H1 (cell line): ENCODE data around the gene FSCN2. TPM values are rescaled to one million over a fixed set of nuclear protein-coding genes. Genes with fewer than 3 reads are reported as not detected.

Experiments used
- CTCF ChIA-PET: fragments of 300-600 bp; sonication (Branson Sonifier 250); formaldehyde crosslinking; loops from one replicate; lab custom pipeline; 2021; ENCODE audit not compliant: partially characterized antibody; lab: Charles Lee
- POLR2A ChIA-PET: fragments of 300-600 bp; sonication (Branson Sonifier 250); formaldehyde crosslinking; loops from one replicate; lab custom pipeline; 2021; ENCODE audit warnings: inconsistent platforms; ENCODE audit not compliant: partially characterized antibody; lab: Charles Lee
- DNase-seq, 2 experiments: peaks; one replicate each; pipeline versions ENCODE4 v3.0.0 to v3.0.0-alpha.2; 2010 to 2022; ENCODE audit warnings: low spot score in 2 of 2, low read depth in 1 of 2, mixed read lengths in 1 of 2
- FAIRE-seq: peaks from 2 replicates; lab custom pipeline; 2011; peaks lifted over from hg19 to GRCh38; lab: Jason Lieb, UNC
- H2AFZ ChIP-seq: 2 replicates; pipeline ENCODE4 v1.8.1; 2012; ENCODE audit warnings: low read length, inconsistent platforms
- H2AK5ac ChIP-seq: 2 replicates; pipeline ENCODE4 v1.6.1; 2013; ENCODE audit warnings: low read depth, low read length
- H2BK120ac ChIP-seq: replicated peaks from 2 replicates; pipeline ENCODE3; 2013; ENCODE audit warnings: low read depth, low read length, inconsistent platforms
- H2BK12ac ChIP-seq: 2 replicates; pipeline ENCODE4 v1.6.1; 2013; ENCODE audit warnings: low read depth, low read length
- H2BK15ac ChIP-seq: 2 replicates; pipeline ENCODE4 v1.6.1; 2013; ENCODE audit warnings: low read length
- H2BK20ac ChIP-seq: 2 replicates; pipeline ENCODE4 v1.6.1; 2013; ENCODE audit warnings: low read length
- H2BK5ac ChIP-seq: 2 replicates; pipeline ENCODE4 v1.6.1; 2013; ENCODE audit warnings: low read depth, low read length
- H3K14ac ChIP-seq: 2 replicates; pipeline ENCODE4 v1.6.1; 2013; ENCODE audit warnings: inconsistent platforms; ENCODE audit not compliant: insufficient read length
- H3K18ac ChIP-seq: 2 replicates; pipeline ENCODE4 v1.6.1; 2013; ENCODE audit warnings: low read length; ENCODE audit errors: extremely low read depth
- H3K23ac ChIP-seq: 2 replicates; pipeline ENCODE4 v1.6.1; 2013; ENCODE audit warnings: inconsistent platforms; ENCODE audit not compliant: insufficient read length
- H3K23me2 ChIP-seq: 2 replicates; pipeline ENCODE4 v1.6.1; 2013; ENCODE audit warnings: low read depth, low read length
- H3K27ac ChIP-seq: 2 replicates; pipeline ENCODE4 v1.6.1; 2011; ENCODE audit warnings: low read depth, low read length, inconsistent platforms
- H3K27me3 ChIP-seq, 4 experiments: replicated peaks in 1 of 4; 1 replicate in 1 of 4; 2 replicates in 3 of 4; pipeline versions ENCODE4 v1.6.1 to v1.8.1; 2011 to 2013; ENCODE audit warnings: low read length in 3 of 4, mild to moderate bottlenecking in 3 of 4, inconsistent platforms in 2 of 4, mixed read lengths in 2 of 4, moderate library complexity in 1 of 4; ENCODE audit not compliant: control insufficient read depth in 3 of 4, insufficient read depth in 3 of 4; ENCODE audit errors: extremely low read depth in 1 of 4
- H3K36me3 ChIP-seq, 4 experiments: 2 replicates each; pipeline versions ENCODE4 v1.6.1 to v1.8.1; 2011 to 2013; ENCODE audit warnings: mild to moderate bottlenecking in 4 of 4, low read length in 3 of 4, moderate library complexity in 2 of 4, control low read depth in 1 of 4, inconsistent platforms in 1 of 4; ENCODE audit not compliant: insufficient read depth in 4 of 4, control insufficient read depth in 2 of 4
- H3K4ac ChIP-seq: replicated peaks from 2 replicates; pipeline ENCODE3; 2013; ENCODE audit warnings: low read length, low read depth, mixed read lengths, inconsistent platforms; ENCODE audit not compliant: insufficient read length
- H3K4me1 ChIP-seq, 4 experiments: replicated peaks in 1 of 4; 1 replicate in 1 of 4; 2 replicates in 3 of 4; pipeline versions ENCODE4 v1.6.1 to v1.8.1; 2011 to 2013; ENCODE audit warnings: low read length in 3 of 4, inconsistent platforms in 2 of 4, mixed read lengths in 1 of 4; ENCODE audit not compliant: insufficient read depth in 4 of 4, control insufficient read depth in 3 of 4
- H3K4me2 ChIP-seq, 2 experiments: 2 replicates each; pipeline versions ENCODE4 v1.6.1 to v1.8.1; 2011 to 2013; ENCODE audit warnings: low read depth in 2 of 2, low read length in 2 of 2, control low read depth in 1 of 2, inconsistent platforms in 1 of 2, mild to moderate bottlenecking in 1 of 2; ENCODE audit not compliant: insufficient read depth in 1 of 2
- H3K4me3 ChIP-seq, 4 experiments: fragments of 200-600, 300-600 bp in 1 of 4; sonication (generic), shearing (Covaris generic), sonication (Bioruptor Twin) in 1 of 4; 2 replicates each; pipeline versions ENCODE4 v1.5.1 to v1.8.1; 2011 to 2016; ENCODE audit warnings: low read length in 4 of 4, low read depth in 3 of 4, control low read depth in 2 of 4, inconsistent platforms in 2 of 4, mild to moderate bottlenecking in 2 of 4, mixed read lengths in 1 of 4, moderate library complexity in 1 of 4; ENCODE audit not compliant: insufficient read depth in 2 of 4; ENCODE audit errors: extremely low read depth in 1 of 4
- H3K56ac ChIP-seq: replicated peaks from 2 replicates; pipeline ENCODE3; 2013; ENCODE audit warnings: low read depth, mild to moderate bottlenecking, mixed read lengths, low read length, inconsistent platforms; ENCODE audit not compliant: insufficient read length
- H3K79me1 ChIP-seq: 2 replicates; pipeline ENCODE4 v1.6.1; 2013; ENCODE audit warnings: low read depth, low read length, control low read depth
- H3K79me2 ChIP-seq, 2 experiments: 2 replicates each; pipeline versions ENCODE4 v1.6.1 to v1.8.1; 2012 to 2013; ENCODE audit warnings: low read length in 2 of 2, mild to moderate bottlenecking in 2 of 2, inconsistent platforms in 1 of 2; ENCODE audit not compliant: insufficient read depth in 2 of 2, control insufficient read depth in 1 of 2
- H3K9ac ChIP-seq, 4 experiments: replicated peaks in 1 of 4; 1 replicate in 1 of 4; 2 replicates in 3 of 4; pipeline versions ENCODE4 v1.6.1 to v1.8.1; 2011 to 2013; ENCODE audit warnings: low read depth in 3 of 4, low read length in 3 of 4, control low read depth in 2 of 4, mild to moderate bottlenecking in 2 of 4, moderate library complexity in 2 of 4, inconsistent platforms in 1 of 4; ENCODE audit errors: extremely low read depth in 1 of 4
- H3K9me3 ChIP-seq, 2 experiments: 2 replicates each; pipeline versions ENCODE4 v1.6.1 to v1.8.1; 2012 to 2013; ENCODE audit warnings: mild to moderate bottlenecking in 2 of 2, moderate library complexity in 2 of 2, control low read depth in 1 of 2, inconsistent platforms in 1 of 2, low read depth in 1 of 2, low read length in 1 of 2, mixed read lengths in 1 of 2; ENCODE audit not compliant: insufficient read depth in 2 of 2
- H4K20me1 ChIP-seq, 2 experiments: replicated peaks in 1 of 2; 2 replicates each; pipeline versions ENCODE3 to v1.8.1; 2011 to 2013; ENCODE audit warnings: inconsistent platforms in 2 of 2, low read length in 2 of 2, mild to moderate bottlenecking in 1 of 2; ENCODE audit not compliant: insufficient read depth in 2 of 2, control insufficient read depth in 1 of 2
- H4K5ac ChIP-seq: 2 replicates; pipeline ENCODE4 v1.6.1; 2013; ENCODE audit warnings: low read length, low read depth, mixed read lengths, inconsistent platforms; ENCODE audit not compliant: insufficient read length
- H4K8ac ChIP-seq: 2 replicates; pipeline ENCODE4 v1.8.0; 2013; ENCODE audit warnings: mild to moderate bottlenecking, moderate library complexity, low read length, inconsistent platforms; ENCODE audit not compliant: insufficient read depth; ENCODE audit errors: extremely low read depth
- H4K91ac ChIP-seq: replicated peaks from 2 replicates; pipeline ENCODE3; 2013; ENCODE audit warnings: low read length, mixed read lengths, inconsistent platforms; ENCODE audit not compliant: insufficient read length
- CTBP2 ChIP-seq: IDR thresholded peaks from 2 replicates; pipeline ENCODE4 v1.7.0; 2011; ENCODE audit warnings: borderline replicate concordance, mild to moderate bottlenecking, moderate library complexity, mixed read lengths, low read length; ENCODE audit not compliant: insufficient read depth, insufficient read length
- KDM1A ChIP-seq: fragments of 200-600, 300-600 bp; sonication (generic); IDR thresholded peaks from 2 replicates; pipeline ENCODE4 v1.7.1; 2016; ENCODE audit warnings: mild to moderate bottlenecking, low read length, borderline replicate concordance
- KDM5A ChIP-seq: fragments of 200-600 bp; IDR thresholded peaks from 2 replicates; pipeline ENCODE4 v1.7.1; 2012; ENCODE audit warnings: mild to moderate bottlenecking, low read length, inconsistent platforms, mixed read lengths
- NRF1 ChIP-seq: IDR thresholded peaks from 2 replicates; pipeline ENCODE4 v1.6.1; 2011; ENCODE audit warnings: mild to moderate bottlenecking, low read depth, low read length, improper control_type of control experiment
- RXRA ChIP-seq: IDR thresholded peaks from 2 replicates; pipeline ENCODE4 v1.6.1; 2011; ENCODE audit warnings: low read depth, mild to moderate bottlenecking, low read length, moderate library complexity; ENCODE audit not compliant: insufficient read depth
- SIN3A ChIP-seq, 2 experiments: IDR thresholded peaks in 1 of 2; conservative IDR thresholded peaks in 1 of 2; 2 replicates each; pipeline ENCODE4 v1.6.1; 2011 to 2012; ENCODE audit warnings: low read length in 2 of 2, improper control_type of control experiment in 1 of 2, low read depth in 1 of 2, mild to moderate bottlenecking in 1 of 2
- SP1 ChIP-seq: IDR thresholded peaks from 2 replicates; pipeline ENCODE4 v1.6.1; 2011; ENCODE audit warnings: low read depth, low read length
- SP4 ChIP-seq: IDR thresholded peaks from 2 replicates; pipeline ENCODE4 v1.6.1; 2012; ENCODE audit warnings: low read length, inconsistent platforms
- SRF ChIP-seq: IDR thresholded peaks from 2 replicates; pipeline ENCODE4 v1.6.1; 2011; ENCODE audit warnings: mild to moderate bottlenecking, low read depth, low read length, moderate library complexity
- WGBS, 2 experiments: shearing (Covaris generic) in 1 of 2; methylation state at CpG; one replicate each; pipeline versions ENCODE4 v1.1.6 to v1.1.7; 2013 to 2015; ENCODE audit warnings: low lambda C conversion rate in 2 of 2, mixed read lengths in 2 of 2, inconsistent platforms in 1 of 2, low coverage in 1 of 2, missing lambda C conversion rate in 1 of 2; ENCODE audit not compliant: insufficient replicate concordance in 2 of 2, insufficient coverage in 1 of 2, insufficient read length in 1 of 2; ENCODE audit errors: extremely low coverage in 1 of 2, missing lambda C conversion rate in 1 of 2; 5-methylcytosine and 5-hydroxymethylcytosine counted together
- polyA plus RNA-seq, 7 experiments: library from polyadenylated mRNA; depleted of rRNA in 3 of 7; stranded (reverse) in 5 of 7; unstranded in 2 of 7; fragments of >200 nt in 5 of 7; fragments of 200-250 nt in 2 of 7; gene quantifications; 1 replicate in 5 of 7; 2 replicates in 1 of 7; 4 replicates in 1 of 7; pipeline versions ENCODE4 v1.2.1 to v1.2.3, GENCODE V29; 2011 to 2013; ENCODE audit warnings: missing spikeins in 2 of 7, mixed read lengths in 2 of 7
- total RNA-seq: library from RNA; stranded (reverse); fragmentation: NEBNext Ultra II Directional; extraction: Animal tissue kit (Norgen Biotek cat#: 25700); gene quantifications from 2 replicates; pipeline ENCODE4 v1.2.1, GENCODE V29; 2021
- TF ChIP-seq, protein P1 (sequence below): IDR thresholded peaks from 2 replicates; pipeline ENCODE4 v1.6.1; 2012; ENCODE audit warnings: inconsistent platforms
- TF ChIP-seq, protein P2 (sequence below), 3 experiments: IDR thresholded peaks; 1 replicate in 2 of 3; 2 replicates in 1 of 3; pipeline versions ENCODE4 v1.5.1 to v1.6.1; 2011; ENCODE audit warnings: low read length in 3 of 3, mild to moderate bottlenecking in 3 of 3, inconsistent platforms in 2 of 3, low read depth in 1 of 3, moderate library complexity in 1 of 3; ENCODE audit not compliant: insufficient read depth in 1 of 3; ENCODE audit errors: control extremely low read depth in 1 of 3

The FSCN2 gene
- total and polyA plus RNA-seq, 2 of the 8 experiments (the other 6 are each of a cell fraction or from before 2014, with no cell fraction given) = 0.18 to 0.30 TPM

DNA sequence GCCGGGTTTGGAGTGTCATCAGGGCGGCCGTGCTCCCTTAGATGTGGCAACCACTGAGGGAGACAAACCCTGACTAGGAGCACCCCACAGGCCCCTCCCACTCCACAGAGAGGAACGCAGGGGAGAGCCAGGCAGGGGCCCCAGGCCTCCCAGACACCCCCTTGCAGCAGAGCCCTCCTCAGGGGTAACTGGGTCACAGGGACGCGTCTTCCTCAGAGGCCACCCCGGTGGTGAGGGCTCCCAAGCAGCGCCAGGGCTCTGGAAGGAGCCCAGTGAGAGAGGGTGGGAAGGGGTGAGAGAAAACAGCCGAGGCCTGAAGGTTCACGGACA, 11.4 kb downstream of the FSCN2 start:
- no peak overlapping the region for H3K27ac ChIP-seq
- no peak overlapping the region for H3K14ac ChIP-seq
- H3K79me2 ChIP-seq = no peaks in the 10 kb centered on the region
- H4K5ac ChIP-seq = no peak overlapping the region
- H2BK20ac ChIP-seq = no peak overlapping the region
- WGBS, 2 experiments = 97% methylated on average over 8 of the region's 10 CpGs; no CpG with 5 or more reads in 1 of the 2 experiments
- no peak overlapping the region for H2AK5ac ChIP-seq
- peaks cover 2 to 13% (median 8%) of the 10 kb centered on the region in 4 experiments; a peak in 6 of 8 replicates for H3K36me3 ChIP-seq
- no peak overlapping the region for H3K4me2 ChIP-seq
- no peak overlapping the region for H3K4me3 ChIP-seq
- H3K23ac ChIP-seq = no peak overlapping the region
- no peak overlapping the region for H3K9ac ChIP-seq
- CTCF ChIA-PET = interaction anchor here (0.7 to 3.4 kb wide), 4 partner anchors 16 to 134 kb away, joined by 4 to 33 read pairs (median 6); no protein-coding TSS in a partner anchor
- no peak overlapping the region for H3K4ac ChIP-seq
- DNase-seq (no peak), FAIRE-seq (no peak)
- no peak overlapping the region for H4K91ac ChIP-seq
- H4K20me1 ChIP-seq = peaks cover 2 to 9% of the 10 kb centered on the region in 2 experiments
- H3K79me1 ChIP-seq = peaks cover 3% of the 10 kb centered on the region; the same call in 1 of the 2 replicates
- H2BK120ac ChIP-seq = no peak overlapping the region
- H3K23me2 ChIP-seq = peaks cover 9% of the 10 kb centered on the region; the same call in 1 of the 2 replicates
- no peak overlapping the region for H3K18ac ChIP-seq
- H2BK15ac ChIP-seq = no peak overlapping the region
- no peaks in the 10 kb centered on the region; a peak in 1 of 4 replicates for H3K9me3 ChIP-seq
- H3K56ac ChIP-seq = no peak overlapping the region
- H2AFZ ChIP-seq = no peak overlapping the region
- H2BK12ac ChIP-seq = no peak overlapping the region
- H2BK5ac ChIP-seq = no peak overlapping the region
- POLR2A ChIA-PET = interaction anchor here (0.7 to 5.9 kb wide), 7 partner anchors 8 to 281 kb away, joined by 3 to 125 read pairs (median 7); partner anchors contain the start of genes ACTG1, FAAP100 and FSCN2
- peak overlapping the region; percentile 68; the same call in 1 of the 2 replicates for H4K8ac ChIP-seq
- H3K27me3 ChIP-seq = peaks cover 8 to 15% (median 12%) of the 10 kb centered on the region in 4 experiments; a peak in 6 of 7 replicates
- H3K4me1 ChIP-seq = peaks cover 0 to 11% (median 5%) of the 10 kb centered on the region in 4 experiments; a peak in 5 of 7 replicates
- TF ChIP-seq, protein P1, sequence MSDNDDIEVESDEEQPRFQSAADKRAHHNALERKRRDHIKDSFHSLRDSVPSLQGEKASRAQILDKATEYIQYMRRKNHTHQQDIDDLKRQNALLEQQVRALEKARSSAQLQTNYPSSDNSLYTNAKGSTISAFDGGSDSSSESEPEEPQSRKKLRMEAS = no peak
- TF ChIP-seq KDM5A (no peak), NRF1 (no peak), SP1 (no peak), RXRA (no peak), KDM1A (no peak), SIN3A (conservative IDR thresholded peaks at IDR 0.05 in 1 of 2, IDR thresholded peaks at IDR 0.05 in 1 of 2; ENCODE audit: low read depth in 1 of 2, low read length in 2 of 2) (no peak), SP4 (no peak), SRF (no peak), CTBP2 (no peak)
- TF ChIP-seq, protein P2, sequence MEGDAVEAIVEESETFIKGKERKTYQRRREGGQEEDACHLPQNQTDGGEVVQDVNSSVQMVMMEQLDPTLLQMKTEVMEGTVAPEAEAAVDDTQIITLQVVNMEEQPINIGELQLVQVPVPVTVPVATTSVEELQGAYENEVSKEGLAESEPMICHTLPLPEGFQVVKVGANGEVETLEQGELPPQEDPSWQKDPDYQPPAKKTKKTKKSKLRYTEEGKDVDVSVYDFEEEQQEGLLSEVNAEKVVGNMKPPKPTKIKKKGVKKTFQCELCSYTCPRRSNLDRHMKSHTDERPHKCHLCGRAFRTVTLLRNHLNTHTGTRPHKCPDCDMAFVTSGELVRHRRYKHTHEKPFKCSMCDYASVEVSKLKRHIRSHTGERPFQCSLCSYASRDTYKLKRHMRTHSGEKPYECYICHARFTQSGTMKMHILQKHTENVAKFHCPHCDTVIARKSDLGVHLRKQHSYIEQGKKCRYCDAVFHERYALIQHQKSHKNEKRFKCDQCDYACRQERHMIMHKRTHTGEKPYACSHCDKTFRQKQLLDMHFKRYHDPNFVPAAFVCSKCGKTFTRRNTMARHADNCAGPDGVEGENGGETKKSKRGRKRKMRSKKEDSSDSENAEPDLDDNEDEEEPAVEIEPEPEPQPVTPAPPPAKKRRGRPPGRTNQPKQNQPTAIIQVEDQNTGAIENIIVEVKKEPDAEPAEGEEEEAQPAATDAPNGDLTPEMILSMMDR (IDR thresholded peaks at IDR 0.05; ENCODE audit: control extremely low read depth in 1 of 3, insufficient read depth in 1 of 3, low read depth in 1 of 3, low read length in 3 of 3) = no peak
